HFF-Myc (cell line): ENCODE measurements around the gene RACGAP1.
A peak's percentile ranks its signal among the peaks of the same experiment; 100 is the strongest.

Experiments used
- DNase-seq: peaks from one replicate; pipeline ENCODE4 v3.0.0-alpha.2; 2011; ENCODE audit warnings: low read depth; ENCODE audit errors: extremely low read depth
- H3K4me3 ChIP-seq: replicated peaks from 2 replicates; pipeline ENCODE4 v1.5.1; 2011; ENCODE audit warnings: low read depth, mild to moderate bottlenecking, control low read depth, low read length
- TF ChIP-seq, protein P1 (sequence below): IDR thresholded peaks from 2 replicates; pipeline ENCODE4 v1.5.1; 2012; ENCODE audit warnings: mild to moderate bottlenecking, low read depth, low read length, control low read depth; ENCODE audit errors: missing control alignments

The RACGAP1 gene

DNA sequence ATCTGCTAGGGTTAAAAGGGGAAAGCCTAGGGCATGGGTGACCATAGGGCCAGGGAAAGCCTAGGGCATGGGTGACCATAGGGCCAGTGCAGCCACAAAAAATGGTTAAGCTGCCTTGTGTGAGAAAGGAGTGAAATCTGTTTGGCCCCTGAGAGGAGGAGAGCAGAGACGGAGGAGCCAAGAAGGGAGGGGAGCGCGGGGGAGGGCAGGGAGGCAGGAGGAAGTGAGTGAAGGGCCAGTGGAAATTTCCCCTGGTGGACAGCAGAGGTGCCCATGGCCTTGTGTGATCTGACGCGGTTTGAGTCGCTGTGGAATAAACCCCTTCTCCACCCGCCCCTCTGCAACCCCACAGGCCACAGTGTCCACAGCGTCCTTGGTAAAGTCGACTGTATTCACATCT lies 53.2 kb downstream of the RACGAP1 start:
- H3K4me3 ChIP-seq = no peak overlapping the region
- no peak for DNase-seq
- TF ChIP-seq, protein P1, sequence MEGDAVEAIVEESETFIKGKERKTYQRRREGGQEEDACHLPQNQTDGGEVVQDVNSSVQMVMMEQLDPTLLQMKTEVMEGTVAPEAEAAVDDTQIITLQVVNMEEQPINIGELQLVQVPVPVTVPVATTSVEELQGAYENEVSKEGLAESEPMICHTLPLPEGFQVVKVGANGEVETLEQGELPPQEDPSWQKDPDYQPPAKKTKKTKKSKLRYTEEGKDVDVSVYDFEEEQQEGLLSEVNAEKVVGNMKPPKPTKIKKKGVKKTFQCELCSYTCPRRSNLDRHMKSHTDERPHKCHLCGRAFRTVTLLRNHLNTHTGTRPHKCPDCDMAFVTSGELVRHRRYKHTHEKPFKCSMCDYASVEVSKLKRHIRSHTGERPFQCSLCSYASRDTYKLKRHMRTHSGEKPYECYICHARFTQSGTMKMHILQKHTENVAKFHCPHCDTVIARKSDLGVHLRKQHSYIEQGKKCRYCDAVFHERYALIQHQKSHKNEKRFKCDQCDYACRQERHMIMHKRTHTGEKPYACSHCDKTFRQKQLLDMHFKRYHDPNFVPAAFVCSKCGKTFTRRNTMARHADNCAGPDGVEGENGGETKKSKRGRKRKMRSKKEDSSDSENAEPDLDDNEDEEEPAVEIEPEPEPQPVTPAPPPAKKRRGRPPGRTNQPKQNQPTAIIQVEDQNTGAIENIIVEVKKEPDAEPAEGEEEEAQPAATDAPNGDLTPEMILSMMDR = no peak

DNA sequence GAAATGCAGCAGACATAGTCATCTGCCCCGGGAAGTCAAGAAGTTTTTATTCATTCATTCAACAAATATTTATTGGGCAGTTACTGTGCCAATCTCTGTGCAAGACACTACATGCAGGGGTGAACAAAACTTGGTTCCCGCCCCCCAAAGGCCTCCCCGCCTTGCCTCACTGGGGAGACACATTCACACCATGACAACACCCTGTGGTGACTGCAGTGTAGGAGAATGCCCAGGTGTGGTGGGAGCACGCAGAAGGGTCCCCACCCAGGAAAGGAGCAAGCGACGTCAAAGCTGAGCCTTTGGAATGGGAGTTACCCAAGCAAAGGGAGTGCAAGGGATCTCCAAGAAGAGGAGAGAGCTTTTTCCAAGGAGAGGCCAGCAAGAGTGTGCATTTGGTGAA lies 54.2 kb downstream of the RACGAP1 start:
- TF ChIP-seq, protein P1 = no peak
- no peak overlapping the region for H3K4me3 ChIP-seq
- DNase-seq = no peak

DNA sequence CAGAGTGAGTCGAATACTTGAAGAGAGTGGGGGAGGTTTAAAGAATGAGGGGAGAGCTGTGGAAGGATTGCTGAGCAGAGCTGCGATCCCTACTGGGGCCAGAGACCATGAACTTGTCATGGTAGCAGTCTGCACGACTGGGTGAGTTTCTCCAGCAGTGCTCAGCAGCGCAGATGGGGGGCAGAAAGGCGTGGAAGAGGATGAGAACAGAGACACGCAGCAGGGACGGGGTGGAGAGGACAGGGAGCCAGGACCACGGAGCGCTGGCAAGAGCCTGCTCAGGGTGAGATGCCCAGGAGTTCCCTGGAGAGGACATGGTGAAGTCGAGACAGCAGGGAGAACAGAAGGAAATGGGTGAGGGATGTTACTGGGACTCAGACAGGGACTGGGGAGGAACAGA lies 54.6 kb downstream of the RACGAP1 start:
- no peak overlapping the region for H3K4me3 ChIP-seq
- TF ChIP-seq, protein P1 = no peak
- no peak for DNase-seq

DNA sequence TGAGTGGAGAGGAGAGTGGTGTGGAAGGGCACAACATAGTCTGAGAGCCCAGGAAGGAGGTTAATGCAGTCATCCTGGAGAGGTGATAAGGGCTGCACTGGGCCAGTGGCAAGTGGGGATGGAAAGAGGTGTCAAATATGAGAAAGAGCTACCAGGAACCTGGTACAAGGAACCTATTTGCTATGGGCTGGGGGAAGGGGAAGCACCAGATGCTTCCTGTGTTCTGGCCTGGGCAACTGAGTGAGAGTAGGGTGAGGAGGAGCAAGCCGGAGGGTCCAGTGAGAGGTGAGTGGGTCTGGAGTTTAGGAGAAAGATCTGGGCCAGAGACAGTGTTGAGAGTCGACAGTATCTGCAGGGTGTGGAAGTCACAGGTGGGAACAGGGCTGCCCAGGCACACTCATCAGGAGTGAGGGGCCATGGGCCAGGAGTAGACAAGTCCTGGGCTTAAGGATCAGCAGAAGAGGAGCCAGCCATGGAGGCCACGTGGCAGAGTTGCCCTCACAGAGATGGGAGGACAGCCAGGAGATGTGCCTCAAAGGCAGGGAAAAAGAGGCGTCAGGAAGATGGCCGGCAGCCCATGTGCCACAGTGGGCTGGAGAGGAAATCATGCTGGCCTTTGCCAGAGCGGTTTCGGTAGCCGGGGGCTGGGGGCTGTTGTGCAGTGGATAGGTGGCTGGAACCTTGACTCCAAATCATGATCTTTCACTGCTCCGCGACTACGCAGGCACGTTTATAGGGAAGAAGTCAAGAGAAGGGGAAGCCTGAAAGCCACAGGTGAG lies 55.5 kb downstream of the RACGAP1 start:
- TF ChIP-seq, protein P1 = no peak
- no peak overlapping the region for H3K4me3 ChIP-seq
- DNase-seq = no peak

DNA sequence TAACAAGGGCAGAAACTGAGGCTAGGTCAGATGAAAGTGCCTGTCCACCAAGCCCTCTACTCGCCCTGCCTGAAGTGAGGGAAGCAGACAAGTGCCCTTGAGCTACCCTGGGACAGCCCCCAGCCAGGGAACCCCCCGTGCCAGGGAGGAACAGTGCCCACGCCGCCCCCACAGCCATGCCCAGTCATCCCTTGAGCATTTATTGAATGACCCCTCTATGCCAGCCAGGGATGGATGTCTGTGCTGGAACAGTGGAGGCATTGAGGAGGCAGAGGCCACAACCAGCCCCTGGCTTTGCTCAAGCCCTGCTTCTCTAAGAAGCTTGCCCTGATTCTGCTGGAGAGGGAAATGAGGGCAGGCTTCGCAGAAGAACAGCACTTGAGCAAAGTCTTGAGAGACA lies 56.3 kb downstream of the RACGAP1 start:
- TF ChIP-seq, protein P1 = no peak
- H3K4me3 ChIP-seq = no peak overlapping the region
- no peak for DNase-seq

DNA sequence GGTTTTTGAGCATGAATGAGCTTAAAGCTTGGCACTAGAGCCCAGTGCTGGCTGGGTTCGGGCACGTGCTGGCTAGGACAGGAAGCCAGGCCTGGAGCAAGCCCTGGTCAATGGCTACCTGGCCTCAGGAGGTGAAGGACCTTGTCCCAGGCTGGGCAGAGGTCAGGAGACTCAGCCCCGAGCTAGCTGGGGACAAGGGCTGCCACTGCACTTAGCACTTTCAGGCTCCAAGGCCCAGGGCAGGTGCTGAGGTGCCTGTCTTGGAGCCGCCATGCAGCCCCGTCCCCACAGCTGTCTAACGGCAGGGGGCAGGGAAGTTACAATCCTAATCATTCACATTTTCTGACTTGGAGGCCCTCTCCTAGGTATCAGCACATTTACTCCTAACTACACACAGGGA lies 56.8 kb downstream of the RACGAP1 start:
- TF ChIP-seq, protein P1 = no peak
- no peak overlapping the region for H3K4me3 ChIP-seq
- no peak for DNase-seq

DNA sequence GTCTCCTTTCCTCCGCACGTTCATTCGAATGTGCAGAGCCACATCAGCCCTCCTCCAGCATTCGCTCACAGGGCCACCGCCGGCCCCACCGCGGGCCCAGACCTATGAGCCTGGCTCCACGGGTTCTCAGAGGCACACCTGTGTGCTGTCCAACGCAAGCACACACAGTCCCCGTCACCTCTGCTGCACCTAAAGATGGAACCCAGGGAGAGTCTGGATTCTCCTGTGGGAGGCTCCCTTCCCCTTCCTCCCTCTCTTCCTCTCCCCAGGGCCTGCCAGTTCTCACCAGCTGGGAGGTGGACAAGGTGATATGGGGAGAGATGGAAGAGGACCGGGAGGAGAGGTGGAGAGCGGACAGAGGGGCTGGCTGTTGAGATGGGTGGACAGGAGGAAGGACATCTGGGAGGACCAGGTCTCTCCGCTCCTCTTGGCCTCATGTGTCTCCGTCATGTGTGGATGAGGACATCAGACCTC lies 57.5 kb downstream of the RACGAP1 start:
- peak overlapping the region; percentile 38 for H3K4me3 ChIP-seq
- DNase-seq = no peak

More for the DNA sequence above, 57.5 kb downstream of the RACGAP1 start:
- TF ChIP-seq, protein P1 = no peak
